ENCODE data around the gene CCDC47.

The CCDC47 gene

DNA sequence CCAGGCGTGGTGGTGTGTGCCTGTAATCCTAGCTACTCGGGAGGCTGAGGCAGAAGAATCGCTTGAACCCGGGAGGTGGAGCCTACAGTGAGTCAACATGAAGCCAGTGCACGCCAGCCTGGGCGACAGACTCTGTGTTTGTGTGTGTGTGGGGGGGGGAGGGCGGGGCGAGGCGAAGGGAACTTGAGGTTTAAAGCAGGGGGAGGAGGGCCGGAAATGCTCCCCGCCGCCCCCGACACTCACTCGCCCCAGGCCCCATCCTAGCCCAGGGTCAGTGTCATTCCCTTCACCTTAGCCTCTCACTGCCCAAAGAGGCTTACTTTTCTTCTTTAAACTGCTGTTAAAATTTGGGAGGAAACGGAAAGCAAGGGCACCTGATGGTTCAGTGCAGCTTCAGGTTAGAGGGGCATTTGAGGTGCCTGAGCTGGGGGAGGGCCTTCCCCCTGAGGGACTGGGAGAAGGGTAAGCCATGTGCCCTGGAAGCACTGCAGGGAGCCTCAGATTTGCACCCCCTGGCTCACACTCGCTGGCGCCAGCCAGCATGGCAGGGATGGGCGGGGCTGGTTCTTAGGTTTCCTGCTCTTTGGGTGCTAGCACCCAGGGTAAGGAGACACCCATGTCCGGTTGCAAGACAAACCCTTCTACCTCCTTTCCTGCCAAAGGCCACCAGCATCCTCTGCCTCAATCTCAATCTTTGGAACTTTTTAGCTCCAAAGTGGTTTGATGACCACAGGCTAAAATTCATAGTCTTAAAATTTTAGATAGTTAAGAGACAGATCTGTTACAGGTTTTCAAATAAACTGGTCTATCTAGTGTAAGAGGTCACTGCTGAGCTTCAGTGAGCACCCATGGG, 71.3 kb downstream of the CCDC47 start:
- peak overlapping the region; percentile 78 to 83 (median 82) for H3K4me3 Mint-ChIP-seq
- TF ChIP-seq, protein P1, sequence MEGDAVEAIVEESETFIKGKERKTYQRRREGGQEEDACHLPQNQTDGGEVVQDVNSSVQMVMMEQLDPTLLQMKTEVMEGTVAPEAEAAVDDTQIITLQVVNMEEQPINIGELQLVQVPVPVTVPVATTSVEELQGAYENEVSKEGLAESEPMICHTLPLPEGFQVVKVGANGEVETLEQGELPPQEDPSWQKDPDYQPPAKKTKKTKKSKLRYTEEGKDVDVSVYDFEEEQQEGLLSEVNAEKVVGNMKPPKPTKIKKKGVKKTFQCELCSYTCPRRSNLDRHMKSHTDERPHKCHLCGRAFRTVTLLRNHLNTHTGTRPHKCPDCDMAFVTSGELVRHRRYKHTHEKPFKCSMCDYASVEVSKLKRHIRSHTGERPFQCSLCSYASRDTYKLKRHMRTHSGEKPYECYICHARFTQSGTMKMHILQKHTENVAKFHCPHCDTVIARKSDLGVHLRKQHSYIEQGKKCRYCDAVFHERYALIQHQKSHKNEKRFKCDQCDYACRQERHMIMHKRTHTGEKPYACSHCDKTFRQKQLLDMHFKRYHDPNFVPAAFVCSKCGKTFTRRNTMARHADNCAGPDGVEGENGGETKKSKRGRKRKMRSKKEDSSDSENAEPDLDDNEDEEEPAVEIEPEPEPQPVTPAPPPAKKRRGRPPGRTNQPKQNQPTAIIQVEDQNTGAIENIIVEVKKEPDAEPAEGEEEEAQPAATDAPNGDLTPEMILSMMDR (IDR thresholded peaks at IDR 0.05; ENCODE audit: unreplicated experiment in 3 of 3), result no peak
- no peaks in the 10 kb centered on the region for H3K9me3 Mint-ChIP-seq
- peaks cover 3% of the 10 kb centered on the region for H3K27me3 Mint-ChIP-seq (ENCODE audit: low read depth)
- H3K27ac Mint-ChIP-seq, result peak overlapping the region; percentile 13 to 59 (median 43)
- peaks cover 17% of the 10 kb centered on the region for H3K4me1 Mint-ChIP-seq
- H3K36me3 Mint-ChIP-seq (ENCODE audit: low read depth), result peaks cover 22% of the 10 kb centered on the region

DNA sequence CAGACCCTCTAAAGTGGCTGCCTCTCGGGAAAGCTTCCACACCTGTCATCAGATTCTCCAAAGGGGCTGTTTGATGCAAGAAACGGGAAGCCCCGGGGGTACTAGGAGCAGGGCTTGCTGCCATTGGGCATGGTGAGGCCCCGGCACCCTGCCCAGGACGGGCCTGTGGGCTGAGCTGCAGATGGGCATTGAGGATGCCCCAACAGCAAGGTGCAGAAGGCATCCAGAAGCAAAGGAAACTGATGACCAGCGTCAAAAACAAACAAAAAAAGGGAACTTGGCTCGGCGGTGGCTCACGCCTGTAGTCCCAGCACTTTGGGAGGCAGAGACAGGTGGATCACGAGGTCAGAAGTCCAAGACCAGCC, 72.0 kb downstream of the CCDC47 start:
- Mint-ChIP-seq H3K9me3 (no peaks in the 10 kb centered on the region), H3K4me3 (peak overlapping the region; percentile 78 to 83 (median 82)), H3K27me3 (ENCODE audit: low read depth) (peaks cover 3% of the 10 kb centered on the region), H3K4me1 (peaks cover 17% of the 10 kb centered on the region), H3K36me3 (ENCODE audit: low read depth) (peaks cover 21% of the 10 kb centered on the region), H3K27ac (peak overlapping the region in 2 of 3 experiments; percentile 62 to 78)
- TF ChIP-seq, protein P1 (IDR thresholded peaks at IDR 0.05; ENCODE audit: unreplicated experiment in 3 of 3), result no peak

DNA sequence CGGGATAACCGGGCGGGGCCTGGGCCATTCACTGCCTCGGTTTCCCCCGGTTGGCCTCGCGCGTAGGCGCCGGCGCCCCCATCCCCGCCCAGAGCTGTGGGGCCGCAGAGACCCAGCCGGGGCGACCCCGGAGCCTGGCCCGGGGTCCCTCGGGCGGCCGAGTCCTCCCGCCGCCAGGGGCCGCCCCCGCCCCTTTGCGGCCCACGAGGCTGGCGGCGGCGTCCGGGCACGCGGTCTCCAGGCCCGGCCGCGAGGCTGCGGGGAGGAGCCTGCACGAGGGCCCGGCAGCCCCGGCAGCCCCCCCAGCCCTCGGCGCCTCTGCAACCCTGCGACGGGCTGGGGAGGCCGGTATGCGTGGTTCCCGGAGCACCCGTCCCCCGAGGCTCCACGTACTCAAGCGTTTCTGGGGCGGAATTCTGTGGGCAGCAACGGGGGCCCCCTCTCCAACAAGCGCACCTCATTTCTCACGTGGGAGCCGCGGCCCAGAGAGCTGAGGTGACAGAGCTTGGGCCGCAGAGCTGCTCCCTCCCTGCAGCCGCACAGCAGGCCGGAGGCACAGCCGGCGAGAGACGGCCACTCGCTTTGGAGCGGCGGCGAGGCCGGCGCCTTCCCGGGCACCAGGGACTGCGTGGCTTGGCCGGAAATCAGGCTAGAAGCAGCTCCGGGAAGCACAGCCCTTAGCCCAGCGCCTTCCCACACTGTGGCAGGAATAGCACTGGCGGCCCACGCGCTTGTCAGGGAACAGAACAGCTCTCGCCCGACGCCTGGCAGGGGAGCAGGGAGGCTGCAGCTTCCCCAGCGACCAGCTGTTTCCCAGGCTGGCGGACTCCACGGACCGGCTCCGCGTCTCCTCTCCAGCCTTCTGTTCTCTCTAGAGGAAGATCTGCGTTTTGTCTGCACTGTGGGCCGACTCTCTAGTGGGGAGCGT, 72.6 kb downstream of the CCDC47 start:
- H3K27me3 Mint-ChIP-seq (ENCODE audit: low read depth), result peaks cover 3% of the 10 kb centered on the region
- peak overlapping the region in 2 of 3 experiments; percentile 62 to 78 for H3K27ac Mint-ChIP-seq
- H3K4me3 Mint-ChIP-seq, result peak overlapping the region; percentile 78 to 83 (median 82)
- H3K36me3 Mint-ChIP-seq (ENCODE audit: low read depth), result peaks cover 16% of the 10 kb centered on the region
- no peaks in the 10 kb centered on the region for H3K9me3 Mint-ChIP-seq
- H3K4me1 Mint-ChIP-seq, result peaks cover 17% of the 10 kb centered on the region
- TF ChIP-seq, protein P1 (IDR thresholded peaks at IDR 0.05; ENCODE audit: unreplicated experiment in 3 of 3), result peak in 1 of 3 experiments; percentile 26

DNA sequence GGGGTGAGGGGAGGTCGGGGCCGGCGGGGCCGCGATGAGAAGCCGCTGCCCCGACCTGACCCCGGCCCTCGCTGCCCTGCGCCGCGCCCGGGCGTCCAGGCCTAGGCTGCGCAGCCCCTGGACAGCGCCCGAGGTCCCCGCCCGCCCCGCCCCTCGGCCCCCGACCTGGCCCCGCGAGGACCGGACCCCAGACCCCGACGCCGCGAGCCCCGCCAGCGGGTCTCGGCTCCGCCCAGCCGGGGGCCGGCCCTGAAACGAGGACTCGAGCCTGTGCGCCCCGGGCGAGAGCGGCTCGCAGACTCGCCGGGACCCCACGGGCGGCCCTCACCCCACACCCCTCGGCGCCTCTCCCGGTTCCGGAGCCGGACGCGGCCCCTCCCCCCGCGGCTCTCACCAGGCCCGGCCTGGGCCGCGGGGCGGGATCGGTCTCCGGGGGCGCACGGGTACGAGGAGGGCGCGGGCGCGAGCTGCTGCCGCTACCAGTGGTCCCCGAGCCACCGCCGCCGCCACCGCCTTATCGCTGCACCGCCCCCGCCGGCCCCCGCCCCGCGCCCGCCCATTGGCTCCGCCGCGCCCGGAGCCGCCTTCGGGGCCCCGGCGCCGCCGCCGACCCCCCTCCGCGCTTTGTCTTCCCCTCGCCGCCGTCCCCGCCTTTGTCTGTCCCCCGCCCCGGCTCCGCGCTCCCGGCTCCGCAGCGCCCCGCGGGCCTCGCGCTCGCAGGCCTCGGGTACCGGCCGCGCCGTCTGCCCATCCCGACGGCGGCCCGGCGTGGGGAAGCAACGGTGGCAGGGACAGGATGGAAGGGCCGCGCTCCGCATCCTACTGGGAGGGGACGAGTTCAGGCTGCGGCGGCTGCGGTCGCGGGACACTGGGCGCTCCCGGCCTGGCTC, 73.5 kb downstream of the CCDC47 start, which contains the start of gene LIMD2:
TSS of gene LIMD2 (minus strand) at position 488 of the 890 bp plus-strand sequence. CDS start 827 bp downstream, outside the sequence.
- no peaks in the 10 kb centered on the region for H3K9me3 Mint-ChIP-seq
- H3K27ac Mint-ChIP-seq, result peak within 1 kb of the TSS in 2 of 3 experiments; percentile 62 to 78
- peaks cover 17% of the 10 kb centered on the region for H3K4me1 Mint-ChIP-seq
- H3K27me3 Mint-ChIP-seq (ENCODE audit: low read depth), result peaks cover 3% of the 10 kb centered on the region
- TF ChIP-seq, protein P1 (IDR thresholded peaks at IDR 0.05; ENCODE audit: unreplicated experiment in 3 of 3), result no peak
- H3K4me3 Mint-ChIP-seq, result peak within 1 kb of the TSS; percentile 79 to 83 (median 82)
- peaks cover 11% of the 10 kb centered on the region for H3K36me3 Mint-ChIP-seq (ENCODE audit: low read depth)
